GM23338 (cell line): ENCODE data around the gene TRAPPC2B. TPM values are rescaled to one million over a fixed set of nuclear protein-coding genes. Genes with fewer than 3 reads are reported as not detected.

Source experiments
- ATAC-seq: fragments of 200-7000 bp; cut with Tn5 transposase; 3 replicates; pipeline ENCODE4 v1.9.1; 2020
- DNase-seq: peaks from one replicate; pipeline ENCODE4 v3.0.0-alpha.2; 2015; ENCODE audit warnings: low spot score
- H2AFZ ChIP-seq: fragments of 200-600 bp; sonication (generic); 2 replicates; pipeline ENCODE4 v1.8.0; 2016; ENCODE audit warnings: antibody characterized with exemption, mild to moderate bottlenecking, moderate library complexity
- H3F3A ChIP-seq: fragments of 200-600 bp; sonication (generic); replicated peaks from 2 replicates; pipeline ENCODE4 v1.8.0; 2017; ENCODE audit warnings: antibody characterized with exemption, mixed run types, low read depth
- H3K27ac ChIP-seq: fragments of 200-600 bp; sonication (generic); 2 replicates; pipeline ENCODE4 v1.6.1; 2016; ENCODE audit warnings: low read depth
- H3K27me3 ChIP-seq: fragments of 200-600 bp; sonication (generic); 2 replicates; pipeline ENCODE4 v1.8.0; 2016; ENCODE audit warnings: mild to moderate bottlenecking, mixed run types, moderate library complexity; ENCODE audit not compliant: insufficient read depth
- H3K36me3 ChIP-seq: fragments of 200-600 bp; sonication (generic); 2 replicates; pipeline ENCODE4 v1.8.0; 2016; ENCODE audit warnings: mild to moderate bottlenecking; ENCODE audit not compliant: insufficient read depth
- H3K4me1 ChIP-seq: fragments of 200-600 bp; sonication (generic); 2 replicates; pipeline ENCODE4 v1.8.0; 2016; ENCODE audit warnings: mild to moderate bottlenecking, moderate library complexity; ENCODE audit not compliant: insufficient read depth
- H3K4me2 ChIP-seq: fragments of 200-600 bp; sonication (generic); 2 replicates; pipeline ENCODE4 v1.7.1; 2017; ENCODE audit warnings: mixed run types
- H3K4me3 ChIP-seq: fragments of 200-600 bp; sonication (generic); 2 replicates; pipeline ENCODE4 v1.6.1; 2016; ENCODE audit warnings: mixed run types
- H3K79me2 ChIP-seq: fragments of 200-600 bp; sonication (generic); replicated peaks from 2 replicates; pipeline ENCODE4 v1.8.0; 2017; ENCODE audit warnings: mild to moderate bottlenecking; ENCODE audit not compliant: insufficient read depth
- H3K9me2 ChIP-seq: fragments of 200-600 bp; sonication (generic); 2 replicates; pipeline ENCODE4 v1.8.0; 2017; ENCODE audit not compliant: insufficient read depth
- H4K20me1 ChIP-seq: fragments of 200-600 bp; sonication (generic); replicated peaks from 2 replicates; pipeline ENCODE4 v1.8.0; 2017; ENCODE audit warnings: mild to moderate bottlenecking; ENCODE audit not compliant: insufficient read depth
- H3K27ac Mint-ChIP-seq: 2 replicates; pipeline ENCODE4 v1.8.0; 2020; ENCODE audit warnings: inconsistent platforms, mild to moderate bottlenecking, moderate library complexity, mixed read lengths
- H3K27me3 Mint-ChIP-seq: 3 replicates; pipeline ENCODE4 v1.8.0; 2022; ENCODE audit warnings: low read depth, mild to moderate bottlenecking, moderate library complexity, mixed read lengths, inconsistent platforms; ENCODE audit not compliant: insufficient read depth, poor library complexity
- H3K36me3 Mint-ChIP-seq: 3 replicates; pipeline ENCODE4 v1.8.0; 2021; ENCODE audit warnings: low read depth, mild to moderate bottlenecking, inconsistent platforms, moderate library complexity, mixed read lengths
- H3K4me1 Mint-ChIP-seq: 3 replicates; pipeline ENCODE4 v1.8.0; 2020; ENCODE audit warnings: mild to moderate bottlenecking, inconsistent platforms, mixed read lengths
- H3K4me3 Mint-ChIP-seq: 3 replicates; pipeline ENCODE4 v1.8.0; 2021; ENCODE audit warnings: moderate library complexity, mild to moderate bottlenecking, inconsistent platforms, mixed read lengths
- H3K9me3 Mint-ChIP-seq: 3 replicates; pipeline ENCODE4 v1.8.0; 2020; ENCODE audit warnings: moderate library complexity, mild to moderate bottlenecking, inconsistent platforms, mixed read lengths
- NANOG ChIP-seq: IDR thresholded peaks from 2 replicates; pipeline ENCODE4 v1.6.1; 2016; ENCODE audit warnings: antibody characterized with exemption, borderline replicate concordance
- REST ChIP-seq: IDR thresholded peaks from one replicate; pipeline ENCODE4 v1.6.1; 2018; ENCODE audit warnings: antibody characterized with exemption; ENCODE audit not compliant: unreplicated experiment
- ZNF114 ChIP-seq: fragments of 250-450 bp; sonication (Bioruptor Pico); IDR thresholded peaks from 2 replicates; pipeline ENCODE4 v1.5.0; 2020; ENCODE audit warnings: mild to moderate bottlenecking, moderate library complexity
- ZNF462 ChIP-seq: fragments of 250-450 bp; sonication (Bioruptor Pico); IDR thresholded peaks from 2 replicates; pipeline ENCODE4 v1.5.0; 2020; ENCODE audit warnings: mild to moderate bottlenecking, moderate library complexity
- polyA plus RNA-seq: library from polyadenylated mRNA; unstranded; fragments of >200 nt; fragmentation: Nextera tagmentation; extraction: Ambion mirVana; gene quantifications from 2 replicates; pipeline ENCODE4 v1.2.1, GENCODE V29; 2016
- total RNA-seq: library from RNA; depleted of rRNA; stranded (reverse); fragments of >200 nt; shearing (Covaris generic); gene quantifications from 2 replicates; pipeline ENCODE4 v1.2.3, GENCODE V29; 2014

The TRAPPC2B gene
- total and polyA plus RNA-seq, 2 experiments from 2014 or later, result 17.1 to 55.2 TPM

- TF ChIP-seq ZNF462 (CRISPR knock-in tag), result no peak
- no peak for TF ChIP-seq ZNF114 (CRISPR knock-in tag)
- no peak for TF ChIP-seq REST
These were observed 45.8 kb upstream of the TRAPPC2B start (continued) for GRCh38 chr19:57317503-57317902.

DNA sequence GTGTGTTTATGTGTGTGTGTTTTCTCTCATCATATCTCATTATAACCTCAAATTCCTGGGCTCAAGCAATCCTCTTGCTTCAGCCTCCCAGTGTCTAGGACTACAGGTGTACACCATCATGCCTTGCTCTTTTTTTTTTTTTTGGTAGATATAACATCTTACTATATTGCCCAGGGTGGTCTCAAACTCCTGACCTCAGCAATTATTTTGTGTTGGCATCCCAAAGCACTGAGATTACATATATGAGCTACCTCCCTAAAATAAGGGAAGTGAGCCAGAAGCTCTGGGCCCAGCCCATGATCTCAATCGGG lies 43.5 kb upstream of the TRAPPC2B start:
- Histone ChIP-seq H3K4me3 (peak overlapping the region; percentile 91), H3F3A (peaks cover 12% of the 10 kb centered on the region; the same call in 1 of the 2 replicates), H3K4me2 (peak overlapping the region; percentile 75), H4K20me1 (no peaks in the 10 kb centered on the region), H3K27me3 (peaks cover 37% of the 10 kb centered on the region), H3K79me2 (peaks cover 24% of the 10 kb centered on the region), H3K9me2 (no peaks in the 10 kb centered on the region), H3K4me1 (peaks cover 13% of the 10 kb centered on the region), H3K27ac (peak overlapping the region; percentile 74), H3K36me3 (0 out of 2 replicates have a peak, but pooled peaks cover 4% of the 10 kb centered on the region), H2AFZ (peak overlapping the region; percentile 1; the same call in 1 of the 2 replicates)
- peaks cover 14% of the 10 kb centered on the region for H3K36me3 Mint-ChIP-seq
- peaks cover 16% of the 10 kb centered on the region; the same call in 2 of the 3 replicates for H3K4me1 Mint-ChIP-seq
- DNase-seq (no peak), ATAC-seq (no peak)
- H3K27ac Mint-ChIP-seq, result peak overlapping the region; percentile 96
- H3K27me3 Mint-ChIP-seq, result peaks cover 9% of the 10 kb centered on the region
- no peaks in the 10 kb centered on the region for H3K9me3 Mint-ChIP-seq
- peak overlapping the region; percentile 88 for H3K4me3 Mint-ChIP-seq
- TF ChIP-seq ZNF114 (CRISPR knock-in tag) (no peak), NANOG (no peak), ZNF462 (CRISPR knock-in tag) (no peak)
